Common myeloid progenitor, CD34-positive (primary cell): ENCODE measurements around the gene FKTN.

ENCODE experiments used
- CTCF ChIA-PET: fragments of 350-600 bp; sonication (Branson Sonifier 250); formaldehyde crosslinking; loops from one replicate; lab custom pipeline; 2021; ENCODE audit warnings: antibody characterized with exemption; lab: Charles Lee
- POLR2A ChIA-PET: fragments of 350-600 bp; sonication (Branson Sonifier 250); formaldehyde crosslinking; loops from one replicate; lab custom pipeline; 2021; ENCODE audit warnings: antibody characterized with exemption; lab: Charles Lee
- DNase-seq, 3 donors: peaks; one replicate each; pipeline versions ENCODE4 v3.0.0 to v3.0.0-alpha.2; 2013
- H3K27ac ChIP-seq, 2 experiments: 1 replicate in 1 of 2; 2 replicates in 1 of 2; pipeline ENCODE4 v1.7.0; 2013; ENCODE audit warnings: inconsistent platforms in 2 of 2, low read length in 2 of 2, mild to moderate bottlenecking in 2 of 2, low read depth in 1 of 2, moderate library complexity in 1 of 2; ENCODE audit not compliant: severe bottlenecking in 2 of 2, insufficient read depth in 1 of 2, poor library complexity in 1 of 2
- H3K27me3 ChIP-seq, 5 experiments: replicated peaks in 2 of 5; 1 replicate in 3 of 5; 2 replicates in 2 of 5; pipeline versions ENCODE4 v1.6.1 to v1.7.0; 2013; ENCODE audit warnings: low read length in 4 of 5, mild to moderate bottlenecking in 2 of 5, moderate library complexity in 2 of 5, inconsistent platforms in 1 of 5; ENCODE audit not compliant: insufficient read depth in 5 of 5, control insufficient read depth in 4 of 5
- H3K36me3 ChIP-seq, 4 experiments: 1 replicate in 2 of 4; 2 replicates in 2 of 4; pipeline versions ENCODE4 v1.6.1 to v1.7.0; 2013; ENCODE audit warnings: low read length in 3 of 4, control low read depth in 1 of 4, mild to moderate bottlenecking in 1 of 4; ENCODE audit not compliant: control insufficient read depth in 4 of 4, insufficient read depth in 4 of 4
- H3K4me1 ChIP-seq, 4 experiments: 1 replicate in 3 of 4; 2 replicates in 1 of 4; pipeline versions ENCODE4 v1.6.1 to v1.7.1; 2013; ENCODE audit warnings: low read length in 3 of 4, mild to moderate bottlenecking in 3 of 4, control low read depth in 1 of 4, inconsistent platforms in 1 of 4, moderate library complexity in 1 of 4; ENCODE audit not compliant: control insufficient read depth in 4 of 4, insufficient read depth in 4 of 4; ENCODE audit errors: control extremely low read depth in 1 of 4
- H3K4me3 ChIP-seq, 7 experiments: 1 replicate in 4 of 7; 2 replicates in 3 of 7; pipeline versions ENCODE4 v1.5.1 to v1.7.0; 2013; ENCODE audit warnings: mild to moderate bottlenecking in 7 of 7, low read length in 6 of 7, moderate library complexity in 6 of 7, inconsistent platforms in 2 of 7, low read depth in 2 of 7, control low read depth in 1 of 7; ENCODE audit not compliant: insufficient read depth in 4 of 7, control insufficient read depth in 1 of 7; ENCODE audit errors: extremely low read depth in 1 of 7
- H3K9me3 ChIP-seq, 5 experiments: 1 replicate in 4 of 5; 2 replicates in 1 of 5; pipeline versions ENCODE4 v1.6.1 to v1.7.1; 2013; ENCODE audit warnings: low read length in 4 of 5, mild to moderate bottlenecking in 2 of 5, inconsistent platforms in 1 of 5, low read depth in 1 of 5, moderate library complexity in 1 of 5; ENCODE audit not compliant: control insufficient read depth in 4 of 5, insufficient read depth in 2 of 5; ENCODE audit errors: control extremely low read depth in 1 of 5
- WGBS: methylation state at CpG from one replicate; pipeline ENCODE4 v1.1.5; 2013; ENCODE audit not compliant: insufficient coverage; 5-methylcytosine and 5-hydroxymethylcytosine counted together

The FKTN gene

GRCh38 chr9:105647595-105648349, 89.8 kb downstream of the FKTN start:
- Histone ChIP-seq H3K9me3 (no peaks in the 10 kb centered on the region), H3K36me3 (no peaks in the 10 kb centered on the region), H3K4me1 (no peaks in the 10 kb centered on the region), H3K4me3 (no peak overlapping the region), H3K27ac (peak overlapping the region in 1 of 2 experiments; percentile 19), H3K27me3 (no peaks in the 10 kb centered on the region)
- WGBS = 94% methylated on average over 6 of the region's 12 CpGs
- POLR2A ChIA-PET = no interaction called here
- DNase-seq = peak in 1 of 3 donors; percentile 4
- CTCF ChIA-PET = interaction anchor here (0.8 to 1.6 kb wide), 5 partner anchors 8 to 102 kb away, joined by 3 to 7 read pairs (median 3); no protein-coding TSS in a partner anchor

- Histone ChIP-seq H3K4me3 (no peak overlapping the region), H3K9me3 (no peaks in the 10 kb centered on the region), H3K36me3 (no peaks in the 10 kb centered on the region), H3K27me3 (peaks cover 0 to 5% (median under 1%) of the 10 kb centered on the region in 5 experiments), H3K4me1 (peaks cover 2 to 12% (median 9%) of the 10 kb centered on the region in 4 experiments), H3K27ac (no peak overlapping the region)
- ChIA-PET CTCF (interaction anchor here (1.1 to 1.2 kb wide), 3 partner anchors 9 to 67 kb away, joined by 3 to 4 read pairs (median 3); no protein-coding TSS in a partner anchor), POLR2A (interaction anchor here (0.7 kb wide), 1 partner anchor 208 kb away, joined by 3 read pairs; no protein-coding TSS in a partner anchor)
- DNase-seq = no peak
- WGBS = 100% methylated on average over 1 of the region's 4 CpGs
Measured at GRCh38 chr9:105651806-105652205, 93.9 kb downstream of the FKTN start.

- Histone ChIP-seq H3K36me3 (no peaks in the 10 kb centered on the region), H3K4me1 (peaks cover 2 to 16% (median 13%) of the 10 kb centered on the region in 4 experiments), H3K27ac (no peak overlapping the region), H3K9me3 (no peaks in the 10 kb centered on the region), H3K4me3 (peak overlapping the region; percentile 28 to 83 (median 67)), H3K27me3 (peaks cover 0 to 12% (median 4%) of the 10 kb centered on the region in 5 experiments)
- DNase-seq = peak; percentile 17 to 56 (median 35)
- 1% methylated on average over 58 of the region's 75 CpGs for WGBS
- ChIA-PET CTCF (interaction anchor here (0.9 to 1.6 kb wide), 7 partner anchors 34 to 68 kb away, joined by 3 to 12 read pairs (median 4); no protein-coding TSS in a partner anchor), POLR2A (interaction anchor here (0.7 kb wide), 1 partner anchor 55 kb away, joined by 3 read pairs; no protein-coding TSS in a partner anchor)
Measured at GRCh38 chr9:105656131-105656921, 98.4 kb downstream of the FKTN start.

GRCh38 chr9:105658351-105658750, 100.4 kb downstream of the FKTN start:
- peaks cover 0 to 12% (median 4%) of the 10 kb centered on the region in 5 experiments for H3K27me3 ChIP-seq
- no peak overlapping the region for H3K27ac ChIP-seq
- H3K4me1 ChIP-seq = peaks cover 2 to 16% (median 13%) of the 10 kb centered on the region in 4 experiments
- 100% methylated on average over 1 of the region's 2 CpGs for WGBS
- H3K9me3 ChIP-seq = no peaks in the 10 kb centered on the region
- no peak for DNase-seq
- no peaks in the 10 kb centered on the region for H3K36me3 ChIP-seq
- CTCF ChIA-PET = no interaction called here
- no peak overlapping the region for H3K4me3 ChIP-seq
- POLR2A ChIA-PET = interaction anchor here (0.6 kb wide), 1 partner anchor 9 kb away, joined by 3 read pairs; no protein-coding TSS in a partner anchor

GRCh38 chr9:105661011-105661410, 103.1 kb downstream of the FKTN start:
- Histone ChIP-seq H3K27ac (no peak overlapping the region), H3K4me1 (peaks cover 2 to 12% (median 11%) of the 10 kb centered on the region in 4 experiments), H3K27me3 (peaks cover 0 to 12% (median 4%) of the 10 kb centered on the region in 5 experiments), H3K9me3 (no peaks in the 10 kb centered on the region), H3K4me3 (no peak overlapping the region), H3K36me3 (no peaks in the 10 kb centered on the region)
- ChIA-PET POLR2A (interaction anchor here (0.7 kb wide), 1 partner anchor 1517 kb away, joined by 3 read pairs; no protein-coding TSS in a partner anchor), CTCF (interaction anchor here (1.4 kb wide), 1 partner anchor 8 kb away, joined by 3 read pairs; no protein-coding TSS in a partner anchor)
- WGBS = 98% methylated on average over 4 of the region's 4 CpGs
- DNase-seq = no peak

- DNase-seq = no peak
- H3K4me3 ChIP-seq = no peak within 1 kb of the TSS
- H3K4me1 ChIP-seq = no peaks in the 10 kb centered on the region
- H3K9me3 ChIP-seq = no peaks in the 10 kb centered on the region
- 88% methylated on average over 11 of the region's 12 CpGs for WGBS
- H3K27ac ChIP-seq = no peak within 1 kb of the TSS
- ChIA-PET POLR2A (no interaction called here), CTCF (interaction anchor here (0.8 kb wide), 1 partner anchor 55 kb away, joined by 3 read pairs; no protein-coding TSS in a partner anchor)
- no peaks in the 10 kb centered on the region for H3K36me3 ChIP-seq
- H3K27me3 ChIP-seq = peaks cover 0 to 2% (median 0%) of the 10 kb centered on the region in 5 experiments
Measured at GRCh38 chr9:105662184-105663104, 104.5 kb downstream of the FKTN start, which contains the start of gene TAL2. Gene TAL2 (plus strand): TSS chr9:105662457. CDS start chr9:105662497, 40 bp downstream.
